CD14-positive monocyte (primary cell): ENCODE results near the gene NEGR1. TPM values are rescaled to one million over a fixed set of nuclear protein-coding genes. Genes with fewer than 3 reads are reported as not detected.

ENCODE experiments used
- DNase-seq, 3 donors: peaks; one replicate each; pipeline ENCODE4 v3.0.0-alpha.2; 2011 to 2022
- H2AFZ ChIP-seq: 2 replicates; pipeline ENCODE4 v1.6.0; 2012; ENCODE audit warnings: mild to moderate bottlenecking, low read depth, low read length, inconsistent platforms; ENCODE audit not compliant: insufficient read depth, poor library complexity, severe bottlenecking
- H3K27ac ChIP-seq, 2 donors: 1 replicate in 1 of 2; 2 replicates in 1 of 2; pipeline ENCODE4 v1.5.1; 2012 to 2013; ENCODE audit warnings: low read length in 2 of 2, control low read depth in 1 of 2, inconsistent platforms in 1 of 2, low read depth in 1 of 2, mild to moderate bottlenecking in 1 of 2
- H3K27me3 ChIP-seq, 2 donors: one replicate each; pipeline versions ENCODE4 v1.6.0 to v1.6.1; 2011 to 2013; ENCODE audit warnings: low read length in 2 of 2; ENCODE audit not compliant: control insufficient read depth in 2 of 2, insufficient read depth in 2 of 2
- H3K36me3 ChIP-seq, 2 donors: replicated peaks in 1 of 2; 1 replicate in 1 of 2; 2 replicates in 1 of 2; pipeline versions ENCODE4 v1.5.1 to v1.6.1; 2012 to 2013; ENCODE audit warnings: low read length in 2 of 2, control low read depth in 1 of 2, inconsistent platforms in 1 of 2, mild to moderate bottlenecking in 1 of 2; ENCODE audit not compliant: insufficient read depth in 2 of 2, control insufficient read depth in 1 of 2
- H3K4me1 ChIP-seq, 2 donors: 1 replicate in 1 of 2; 2 replicates in 1 of 2; pipeline versions ENCODE4 v1.5.1 to v1.6.1; 2012 to 2013; ENCODE audit warnings: low read length in 2 of 2, control low read depth in 1 of 2, inconsistent platforms in 1 of 2, mild to moderate bottlenecking in 1 of 2, moderate library complexity in 1 of 2; ENCODE audit not compliant: insufficient read depth in 2 of 2, control insufficient read depth in 1 of 2
- H3K4me2 ChIP-seq: replicated peaks from 2 replicates; pipeline ENCODE3; 2012; ENCODE audit warnings: low read length, moderate library complexity, mild to moderate bottlenecking; ENCODE audit not compliant: poor library complexity, severe bottlenecking; ENCODE audit errors: extremely low read depth
- H3K4me3 ChIP-seq, 3 experiments: fragments of 200-600 bp in 1 of 3; sonication (generic) in 1 of 3; replicated peaks in 1 of 3; 1 replicate in 2 of 3; 2 replicates in 1 of 3; pipeline ENCODE4 v1.5.1; 2011 to 2013; ENCODE audit warnings: low read length in 3 of 3, mild to moderate bottlenecking in 3 of 3, control low read depth in 2 of 3, low read depth in 2 of 3, inconsistent platforms in 1 of 3, moderate library complexity in 1 of 3
- H3K79me2 ChIP-seq: 2 replicates; pipeline ENCODE4 v1.6.0; 2012; ENCODE audit warnings: mild to moderate bottlenecking, control low read depth, inconsistent platforms, low read length, moderate library complexity; ENCODE audit not compliant: insufficient read depth
- H3K9ac ChIP-seq: 2 replicates; pipeline ENCODE4 v1.6.0; 2017; ENCODE audit warnings: low read length, mild to moderate bottlenecking; ENCODE audit not compliant: insufficient read depth, poor library complexity, severe bottlenecking
- H3K9me3 ChIP-seq, 2 donors: replicated peaks in 1 of 2; 1 replicate in 1 of 2; 2 replicates in 1 of 2; pipeline versions ENCODE4 v1.5.1 to v1.6.1; 2012 to 2013; ENCODE audit warnings: low read length in 2 of 2, control low read depth in 1 of 2; ENCODE audit not compliant: control insufficient read depth in 1 of 2, insufficient read depth in 1 of 2
- H4K20me1 ChIP-seq: 2 replicates; pipeline ENCODE4 v1.6.0; 2012; ENCODE audit warnings: mild to moderate bottlenecking, low read length, control low read depth, moderate library complexity; ENCODE audit not compliant: insufficient read depth
- H3K27ac Mint-ChIP-seq, 7 donors: one replicate each; pipeline ENCODE4 v1.8.0; 2020; ENCODE audit warnings: mild to moderate bottlenecking in 7 of 7, mixed read lengths in 7 of 7, moderate library complexity in 6 of 7, inconsistent platforms in 2 of 7
- H3K27me3 Mint-ChIP-seq, 3 donors: one replicate each; pipeline ENCODE4 v1.8.0; 2021 to 2022; ENCODE audit warnings: low read depth in 3 of 3, mild to moderate bottlenecking in 3 of 3, mixed read lengths in 3 of 3, moderate library complexity in 3 of 3, inconsistent platforms in 1 of 3
- H3K36me3 Mint-ChIP-seq, 2 donors: one replicate each; pipeline ENCODE4 v1.8.0; 2020; ENCODE audit warnings: mixed read lengths in 2 of 2, inconsistent platforms in 1 of 2, mild to moderate bottlenecking in 1 of 2
- H3K4me1 Mint-ChIP-seq: one replicate; pipeline ENCODE4 v1.8.0; 2020; ENCODE audit warnings: mild to moderate bottlenecking, mixed read lengths
- H3K4me3 Mint-ChIP-seq, 2 donors: one replicate each; pipeline ENCODE4 v1.8.0; 2020; ENCODE audit warnings: mild to moderate bottlenecking in 2 of 2, mixed read lengths in 2 of 2, moderate library complexity in 1 of 2
- H3K9me3 Mint-ChIP-seq, 7 donors: one replicate each; pipeline ENCODE4 v1.8.0; 2020 to 2022; ENCODE audit warnings: mixed read lengths in 7 of 7, mild to moderate bottlenecking in 6 of 7, moderate library complexity in 6 of 7, inconsistent platforms in 2 of 7
- CTCF ChIP-seq: fragments of 200-600 bp; IDR thresholded peaks from one replicate; pipeline ENCODE4 v1.8.0; 2022; ENCODE audit warnings: antibody characterized with exemption, mild to moderate bottlenecking
- WGBS: methylation state at CpG from one replicate; pipeline ENCODE4 v1.1.5; 2013; ENCODE audit warnings: missing lambda C conversion rate; ENCODE audit not compliant: insufficient coverage; 5-methylcytosine and 5-hydroxymethylcytosine counted together
- intact Hi-C, 2 donors: fragments of 100-400 bp; cut with micrococcal nuclease; formaldehyde crosslinking; loops; one replicate each; pipeline versions ENCODE4 v1.15.0 to v1.15.1; 2023
- polyA plus RNA-seq, 3 donors: library from polyadenylated mRNA; depleted of rRNA in 1 of 3; unstranded in 2 of 3; stranded (reverse) in 1 of 3; fragments of 300-500 nt in 2 of 3; fragments of >200 nt in 1 of 3; fragmentation: Illumina TruSeq in 2 of 3; gene quantifications; 1 replicate in 2 of 3; 2 replicates in 1 of 3; pipeline ENCODE4 v1.2.3, GENCODE V29; 2012 to 2021

NEGR1 gene
- polyA plus RNA-seq, 3 donors, result 0.03 to 0.15 (median 0.13) TPM

- Histone ChIP-seq H2AFZ (no peak overlapping the region), H3K9me3 (no peaks in the 10 kb centered on the region), H3K27me3 (no peaks in the 10 kb centered on the region), H3K36me3 (no peaks in the 10 kb centered on the region), H4K20me1 (no peaks in the 10 kb centered on the region), H3K4me2 (no peak overlapping the region), H3K4me3 (no peak overlapping the region), H3K9ac (no peak overlapping the region), H3K27ac (no peak overlapping the region), H3K4me1 (no peaks in the 10 kb centered on the region), H3K79me2 (no peaks in the 10 kb centered on the region)
- no peak for TF ChIP-seq CTCF
- no peak overlapping the region for H3K4me3 Mint-ChIP-seq
- intact Hi-C loops, result no loop called here
- no peaks in the 10 kb centered on the region for H3K4me1 Mint-ChIP-seq
- no peak overlapping the region for H3K27ac Mint-ChIP-seq
- no peaks in the 10 kb centered on the region for H3K36me3 Mint-ChIP-seq
- H3K9me3 Mint-ChIP-seq, result peaks cover 0 to 7% (median 1%) of the 10 kb centered on the region in 7 donors
- H3K27me3 Mint-ChIP-seq, result no peaks in the 10 kb centered on the region
- DNase-seq, result no peak
Observed at GRCh38 chr1:71593523-71593922, 688.8 kb downstream of the NEGR1 start.

GRCh38 chr1:71592646-71593274, 689.6 kb downstream of the NEGR1 start:
- H3K27me3 ChIP-seq, result no peaks in the 10 kb centered on the region
- no peaks in the 10 kb centered on the region for H3K36me3 ChIP-seq
- no peak for TF ChIP-seq CTCF
- Mint-ChIP-seq H3K9me3 (peaks cover 0 to 7% (median 1%) of the 10 kb centered on the region in 7 donors), H3K4me1 (no peaks in the 10 kb centered on the region), H3K4me3 (no peak overlapping the region), H3K36me3 (no peaks in the 10 kb centered on the region), H3K27ac (no peak overlapping the region), H3K27me3 (no peaks in the 10 kb centered on the region)
- no peak overlapping the region for H2AFZ ChIP-seq
- H3K79me2 ChIP-seq, result no peaks in the 10 kb centered on the region
- no peak overlapping the region for H3K4me3 ChIP-seq
- H3K9me3 ChIP-seq, result no peaks in the 10 kb centered on the region
- no peak overlapping the region for H3K9ac ChIP-seq
- intact Hi-C loops, result no loop called here
- DNase-seq, result no peak
- H3K4me1 ChIP-seq, result no peaks in the 10 kb centered on the region
- no peak overlapping the region for H3K27ac ChIP-seq
- H4K20me1 ChIP-seq, result no peaks in the 10 kb centered on the region
- H3K4me2 ChIP-seq, result no peak overlapping the region
- WGBS, result 98% methylated on average over 4 of the region's 9 CpGs
